Activated CD4-positive, alpha-beta memory T cell treated with anti-CD3 and anti-CD28 coated beads, Interleukin-2, amount 10 ng/mL, durations not matched to agents 7 days and 5 days (primary cell): ENCODE measurements around the gene NLRP13. TPM values are rescaled to one million over a fixed set of nuclear protein-coding genes. Genes with fewer than 3 reads are reported as not detected.
"Not testable (repeated sequence)": the region's sequence is repeated elsewhere in the genome, so short reads cannot be mapped to it uniquely, and the experiment has no call there.

Source experiments
- CTCF ChIA-PET: fragments of 350-600 bp; sonication (Branson Sonifier 250); formaldehyde crosslinking; loops from one replicate; lab custom pipeline; 2021; ENCODE audit warnings: antibody characterized with exemption, inconsistent platforms; lab: Charles Lee
- POLR2A ChIA-PET: fragments of 350-600 bp; sonication (Branson Sonifier 250); formaldehyde crosslinking; loops from one replicate; lab custom pipeline; 2021; ENCODE audit warnings: antibody characterized with exemption; lab: Charles Lee
- DNase-seq: peaks from one replicate; pipeline ENCODE4 v3.0.0-alpha.2; 2020
- H3K27ac Mint-ChIP-seq: one replicate; pipeline ENCODE4 v1.8.0; 2021; ENCODE audit warnings: mild to moderate bottlenecking, mixed read lengths
- H3K27me3 Mint-ChIP-seq: one replicate; pipeline ENCODE4 v1.8.0; 2021; ENCODE audit warnings: mixed read lengths
- H3K36me3 Mint-ChIP-seq: one replicate; pipeline ENCODE4 v1.8.0; 2021; ENCODE audit warnings: low read depth, mixed read lengths
- H3K4me1 Mint-ChIP-seq: one replicate; pipeline ENCODE4 v1.8.0; 2021; ENCODE audit warnings: mixed read lengths
- H3K4me3 Mint-ChIP-seq: one replicate; pipeline ENCODE4 v1.8.0; 2021; ENCODE audit warnings: mild to moderate bottlenecking, mixed read lengths
- H3K9me3 Mint-ChIP-seq: one replicate; pipeline ENCODE4 v1.8.0; 2021; ENCODE audit warnings: mixed read lengths
- total RNA-seq, 2 experiments: library from RNA; stranded (reverse); gene quantifications; one replicate each; pipeline ENCODE4 v1.2.3, GENCODE V29; 2021

The NLRP13 gene
- total RNA-seq, 2 experiments from 2014 or later: not detected

DNA sequence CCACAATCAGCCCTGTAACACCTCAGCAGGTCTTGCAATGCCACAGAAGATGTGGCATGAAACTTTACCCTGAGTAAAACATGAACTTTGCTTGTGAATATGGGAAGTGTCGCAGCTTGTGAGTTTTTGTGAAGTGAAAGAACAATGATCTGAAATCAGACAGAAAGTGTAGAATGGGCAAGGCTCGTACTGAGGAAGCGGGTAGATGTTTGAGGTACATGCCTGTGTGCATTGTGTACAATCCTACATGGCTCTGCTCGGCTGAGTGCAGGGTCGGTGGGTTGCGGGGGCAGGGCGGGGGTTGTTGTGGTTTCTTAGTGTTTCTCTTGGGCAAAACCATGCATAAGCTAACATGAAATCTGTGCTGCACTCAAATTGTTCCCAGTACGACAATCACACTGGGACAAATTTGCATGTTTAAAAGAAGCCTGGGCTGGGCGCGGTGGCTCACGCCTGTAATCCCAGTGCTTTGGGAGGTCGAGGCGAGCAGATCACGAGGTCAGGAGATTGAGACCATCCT is 1.1 kb downstream of the NLRP13 start:
- Mint-ChIP-seq H3K9me3 (peaks cover 32% of the 10 kb centered on the region), H3K4me1 (no peaks in the 10 kb centered on the region), H3K27me3 (no peaks in the 10 kb centered on the region), H3K27ac (no peak overlapping the region), H3K36me3 (no peaks in the 10 kb centered on the region), H3K4me3 (no peak overlapping the region)
- CTCF ChIA-PET: no interaction called here
- POLR2A ChIA-PET: no interaction called here
- no peak for DNase-seq

DNA sequence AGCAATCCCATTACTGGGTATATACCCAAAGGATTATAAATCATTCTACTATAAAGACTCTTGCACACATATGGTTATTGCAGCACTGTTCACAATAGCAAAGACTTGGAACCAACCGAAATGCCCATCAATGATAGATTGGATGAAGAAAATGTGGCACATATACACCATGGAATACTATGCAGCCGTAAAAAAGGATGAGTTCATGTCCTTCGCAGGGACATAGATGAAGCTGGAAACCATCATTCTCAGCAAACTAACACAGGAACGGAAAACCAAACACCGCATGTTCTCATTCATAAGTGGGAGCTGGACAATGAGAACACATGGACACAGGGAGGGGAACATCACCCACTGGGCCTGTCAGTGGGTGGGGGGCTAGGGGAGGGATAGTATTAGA is 2.9 kb downstream of the NLRP13 start:
- CTCF ChIA-PET, H3K27ac Mint-ChIP-seq, POLR2A ChIA-PET, DNase-seq, H3K27me3 Mint-ChIP-seq, H3K4me3 Mint-ChIP-seq, H3K4me1 Mint-ChIP-seq, H3K36me3 Mint-ChIP-seq: not testable (repeated sequence)
- peaks cover 25% of the 10 kb centered on the region for H3K9me3 Mint-ChIP-seq

DNA sequence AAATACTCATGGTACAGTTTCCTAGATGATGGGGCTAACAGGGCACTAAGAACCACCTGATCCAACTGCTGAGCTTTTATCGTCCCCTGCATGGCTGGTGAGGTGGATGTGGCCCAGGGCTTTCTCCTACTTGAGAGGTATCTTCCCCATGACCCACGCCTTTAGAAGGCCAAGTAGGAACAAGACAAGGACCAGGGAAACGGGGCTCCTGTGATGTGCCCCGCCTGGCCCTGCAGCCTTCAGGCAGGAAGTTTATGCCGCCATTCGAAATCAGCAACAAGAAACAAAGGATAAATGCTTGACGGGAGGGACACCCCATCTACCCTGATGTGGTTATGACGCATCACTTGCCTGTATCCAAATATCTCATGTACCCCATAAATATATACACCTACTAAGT is 4.1 kb downstream of the NLRP13 start:
- Mint-ChIP-seq H3K27me3 (no peaks in the 10 kb centered on the region), H3K4me3 (no peak overlapping the region), H3K27ac (no peak overlapping the region)

DNA sequence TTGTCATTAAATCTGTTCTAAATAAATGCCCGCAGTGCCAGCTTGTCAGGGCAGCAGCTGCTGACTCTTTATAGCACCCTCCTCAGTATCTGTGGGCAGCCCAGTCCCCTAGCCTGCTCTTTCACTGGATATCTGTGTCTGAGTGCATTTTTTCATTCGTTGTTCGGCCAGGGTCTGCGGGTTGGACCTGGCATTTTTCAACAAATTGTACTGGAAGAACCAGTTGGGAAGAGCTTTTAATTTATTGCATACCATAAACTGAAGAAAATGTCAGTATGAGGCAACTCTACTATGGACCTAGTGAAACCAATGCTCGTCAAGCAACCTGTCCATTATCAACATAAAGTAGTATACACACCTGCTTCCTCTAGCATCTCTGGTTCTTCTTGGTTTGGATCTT is 8.6 kb downstream of the NLRP13 start:
- no peaks in the 10 kb centered on the region for H3K27me3 Mint-ChIP-seq
- H3K36me3 Mint-ChIP-seq: no peaks in the 10 kb centered on the region
- no peak overlapping the region for H3K4me3 Mint-ChIP-seq
- no peak for DNase-seq
- no peak overlapping the region for H3K27ac Mint-ChIP-seq
- POLR2A ChIA-PET: no interaction called here
- H3K9me3 Mint-ChIP-seq: peaks cover 29% of the 10 kb centered on the region
- CTCF ChIA-PET: no interaction called here
- no peaks in the 10 kb centered on the region for H3K4me1 Mint-ChIP-seq

More for the DNA sequence above, 4.1 kb downstream of the NLRP13 start:
- ChIA-PET CTCF (no interaction called here), POLR2A (no interaction called here)
- Mint-ChIP-seq H3K36me3 (no peaks in the 10 kb centered on the region), H3K4me1 (no peaks in the 10 kb centered on the region), H3K9me3 (peaks cover 24% of the 10 kb centered on the region)
- no peak for DNase-seq

DNA sequence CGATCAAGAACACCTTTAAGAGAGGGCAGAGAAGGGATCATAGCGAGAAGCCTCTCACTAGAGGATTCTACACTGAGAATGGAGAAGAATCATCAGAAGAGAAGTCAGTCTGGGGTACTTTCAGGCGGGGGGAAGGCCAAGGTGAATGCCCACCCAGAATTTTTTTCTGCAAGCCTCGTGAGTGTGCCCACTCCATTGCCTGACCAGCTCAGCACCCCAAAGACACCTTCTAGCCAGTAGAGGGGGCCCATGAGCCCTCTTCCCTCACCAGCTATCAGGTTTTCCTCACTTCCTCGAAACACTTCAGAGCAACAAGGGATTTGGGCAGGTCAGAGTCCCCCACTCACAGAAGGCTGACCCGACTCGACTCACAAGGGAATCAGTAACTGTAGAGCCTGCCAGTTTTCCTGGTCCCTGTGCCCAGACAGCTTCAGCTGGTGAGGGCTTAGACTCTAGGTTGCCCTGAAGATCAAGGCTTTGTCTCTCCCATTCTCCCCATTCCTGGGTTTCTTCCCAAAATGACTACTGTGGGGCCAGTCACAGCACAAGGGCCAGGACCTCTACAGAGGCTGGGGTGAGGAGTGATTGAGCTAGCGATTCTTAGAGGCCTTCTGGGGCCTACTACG is 18.4 kb downstream of the NLRP13 start:
- POLR2A ChIA-PET: no interaction called here
- CTCF ChIA-PET: no interaction called here
- Mint-ChIP-seq H3K4me1 (no peaks in the 10 kb centered on the region), H3K9me3 (peaks cover 15% of the 10 kb centered on the region), H3K27me3 (no peaks in the 10 kb centered on the region), H3K27ac (no peak overlapping the region), H3K4me3 (no peak overlapping the region), H3K36me3 (no peaks in the 10 kb centered on the region)
- no peak for DNase-seq

DNA sequence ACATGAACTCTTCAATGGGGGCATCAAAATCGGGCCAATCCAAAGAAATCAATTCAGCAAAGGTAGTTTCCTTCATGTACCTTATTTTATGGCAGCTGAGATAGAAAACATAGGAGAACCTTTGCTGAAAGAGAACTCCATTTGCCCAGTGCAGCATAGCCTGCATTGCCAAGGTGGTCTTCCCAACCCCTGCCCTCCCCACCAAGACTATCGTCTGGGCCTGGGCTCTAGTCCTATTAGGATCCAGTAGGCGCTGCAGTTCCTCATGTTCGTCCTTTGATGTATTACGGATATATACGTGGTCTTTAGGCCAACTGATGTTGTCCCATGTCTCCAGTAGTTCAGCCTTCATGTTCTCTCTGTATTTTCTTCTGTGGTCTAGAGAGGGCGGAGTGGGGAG is 19.2 kb downstream of the NLRP13 start:
- H3K9me3 Mint-ChIP-seq: peaks cover 17% of the 10 kb centered on the region
- POLR2A ChIA-PET: no interaction called here
- H3K36me3 Mint-ChIP-seq: no peaks in the 10 kb centered on the region
- CTCF ChIA-PET: no interaction called here
- no peak for DNase-seq
- H3K4me1 Mint-ChIP-seq: no peaks in the 10 kb centered on the region
- H3K27ac Mint-ChIP-seq: no peak overlapping the region
- H3K27me3 Mint-ChIP-seq: no peaks in the 10 kb centered on the region
- H3K4me3 Mint-ChIP-seq: no peak overlapping the region

DNA sequence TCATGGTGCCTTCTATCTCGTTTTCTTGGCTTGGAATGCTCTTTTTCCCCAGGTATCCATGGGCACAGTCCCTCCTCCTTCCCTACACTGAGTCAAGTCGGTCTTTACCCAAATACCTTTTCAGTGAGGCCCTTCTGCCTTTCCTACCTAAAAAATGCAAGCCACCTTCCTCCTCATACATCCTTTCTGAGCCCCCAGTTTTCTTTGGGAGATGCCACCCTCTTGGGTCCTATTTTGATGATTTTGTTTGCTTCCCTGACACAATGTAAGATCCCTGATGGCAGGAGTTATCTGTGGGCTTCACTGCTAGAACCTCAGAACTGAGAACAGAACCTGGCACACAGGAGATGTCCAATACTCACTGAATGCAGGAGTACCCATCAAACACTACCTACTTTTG is 22.3 kb downstream of the NLRP13 start:
- ChIA-PET CTCF (no interaction called here), POLR2A (no interaction called here)
- H3K4me1 Mint-ChIP-seq: no peaks in the 10 kb centered on the region
- H3K27me3 Mint-ChIP-seq: no peaks in the 10 kb centered on the region
- no peak for DNase-seq
- peaks cover 19% of the 10 kb centered on the region for H3K9me3 Mint-ChIP-seq
- H3K27ac Mint-ChIP-seq: no peak overlapping the region
- H3K4me3 Mint-ChIP-seq: no peak overlapping the region
- H3K36me3 Mint-ChIP-seq: no peaks in the 10 kb centered on the region

DNA sequence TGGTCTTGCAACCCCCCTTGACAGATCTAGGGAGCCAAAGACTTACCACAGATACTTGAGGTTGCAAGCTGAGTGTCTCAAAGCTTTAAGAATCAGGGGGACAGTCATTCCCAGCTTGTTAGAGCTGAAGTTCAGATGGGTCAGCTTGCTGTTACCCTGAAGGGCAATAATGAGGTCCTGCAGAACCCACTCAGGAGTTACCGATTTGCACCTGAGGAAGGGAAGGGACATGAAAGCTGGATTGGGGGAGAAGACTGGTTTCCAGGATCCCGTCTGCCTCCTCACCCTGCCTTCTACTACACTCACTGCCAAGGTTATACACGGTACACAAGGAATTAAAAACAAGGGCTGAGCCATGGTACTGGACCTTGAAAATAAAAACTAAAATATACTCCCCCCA is 24.4 kb downstream of the NLRP13 start:
- peaks cover 23% of the 10 kb centered on the region for H3K9me3 Mint-ChIP-seq
- no peak overlapping the region for H3K27ac Mint-ChIP-seq
- POLR2A ChIA-PET: no interaction called here
- no peak overlapping the region for H3K4me3 Mint-ChIP-seq
- H3K36me3 Mint-ChIP-seq: no peaks in the 10 kb centered on the region
- H3K4me1 Mint-ChIP-seq: no peaks in the 10 kb centered on the region
- CTCF ChIA-PET: no interaction called here
- DNase-seq: no peak
- H3K27me3 Mint-ChIP-seq: no peaks in the 10 kb centered on the region

DNA sequence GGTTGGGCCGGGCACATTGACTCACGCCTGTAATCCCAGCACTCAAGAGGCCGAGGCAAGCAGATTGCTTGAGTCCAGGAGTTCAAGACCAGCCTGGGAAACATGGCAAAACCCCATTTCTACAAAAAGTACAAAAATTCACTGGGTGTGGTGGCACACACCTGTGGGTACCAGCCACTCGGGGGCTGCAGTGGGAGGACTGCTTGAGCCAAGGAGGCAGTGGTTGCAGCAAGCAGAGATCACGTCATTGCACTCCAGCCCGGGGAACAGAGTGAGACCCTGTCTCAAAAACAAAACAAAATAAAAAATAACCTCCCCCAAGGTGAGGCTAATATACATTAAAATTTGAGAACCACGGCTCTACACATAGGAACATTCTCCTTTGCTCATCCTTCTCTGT is 24.9 kb downstream of the NLRP13 start:
- Mint-ChIP-seq H3K4me3 (no peak overlapping the region), H3K4me1 (no peaks in the 10 kb centered on the region), H3K9me3 (peaks cover 18% of the 10 kb centered on the region), H3K27me3 (no peaks in the 10 kb centered on the region), H3K27ac (no peak overlapping the region), H3K36me3 (no peaks in the 10 kb centered on the region)
- CTCF ChIA-PET: no interaction called here
- no peak for DNase-seq
- POLR2A ChIA-PET: no interaction called here

DNA sequence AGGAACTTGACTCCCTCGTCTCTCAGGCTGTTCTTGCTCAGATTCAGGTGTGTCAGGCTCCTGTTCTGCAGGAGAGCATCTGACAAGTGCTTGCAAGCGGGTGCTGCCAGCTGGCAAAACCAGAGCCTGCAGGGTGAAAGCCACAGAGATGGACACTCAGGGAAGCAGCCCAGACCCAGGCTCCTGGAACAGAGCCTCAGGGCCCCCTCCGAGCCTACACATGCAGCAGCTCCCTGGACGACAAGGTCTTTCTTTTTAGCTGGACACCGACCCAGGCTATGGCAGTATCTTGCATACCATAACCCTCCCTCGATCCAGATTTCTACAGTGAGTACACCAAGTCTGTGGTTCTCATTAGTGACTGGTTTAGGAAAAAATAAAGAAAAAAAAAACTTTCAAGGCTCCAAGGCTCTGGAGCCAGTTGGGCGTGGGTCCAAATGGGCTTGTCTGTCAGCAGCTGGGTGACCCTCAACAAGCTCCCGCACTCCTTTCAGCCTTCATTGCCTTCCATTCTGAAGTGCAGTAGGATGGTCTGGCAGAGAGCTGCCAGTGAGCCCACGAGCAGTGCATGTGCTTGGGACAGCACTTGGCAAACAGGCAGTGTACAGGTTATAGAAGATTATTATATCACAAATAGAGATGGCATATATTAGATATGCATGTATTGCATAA is 29.9 kb downstream of the NLRP13 start:
- no peak overlapping the region for H3K27ac Mint-ChIP-seq
- peaks cover 17% of the 10 kb centered on the region for H3K9me3 Mint-ChIP-seq
- H3K4me3 Mint-ChIP-seq: no peak overlapping the region
- DNase-seq: no peak
- no peaks in the 10 kb centered on the region for H3K36me3 Mint-ChIP-seq
- ChIA-PET POLR2A (no interaction called here), CTCF (no interaction called here)
- no peaks in the 10 kb centered on the region for H3K4me1 Mint-ChIP-seq
- H3K27me3 Mint-ChIP-seq: no peaks in the 10 kb centered on the region

DNA sequence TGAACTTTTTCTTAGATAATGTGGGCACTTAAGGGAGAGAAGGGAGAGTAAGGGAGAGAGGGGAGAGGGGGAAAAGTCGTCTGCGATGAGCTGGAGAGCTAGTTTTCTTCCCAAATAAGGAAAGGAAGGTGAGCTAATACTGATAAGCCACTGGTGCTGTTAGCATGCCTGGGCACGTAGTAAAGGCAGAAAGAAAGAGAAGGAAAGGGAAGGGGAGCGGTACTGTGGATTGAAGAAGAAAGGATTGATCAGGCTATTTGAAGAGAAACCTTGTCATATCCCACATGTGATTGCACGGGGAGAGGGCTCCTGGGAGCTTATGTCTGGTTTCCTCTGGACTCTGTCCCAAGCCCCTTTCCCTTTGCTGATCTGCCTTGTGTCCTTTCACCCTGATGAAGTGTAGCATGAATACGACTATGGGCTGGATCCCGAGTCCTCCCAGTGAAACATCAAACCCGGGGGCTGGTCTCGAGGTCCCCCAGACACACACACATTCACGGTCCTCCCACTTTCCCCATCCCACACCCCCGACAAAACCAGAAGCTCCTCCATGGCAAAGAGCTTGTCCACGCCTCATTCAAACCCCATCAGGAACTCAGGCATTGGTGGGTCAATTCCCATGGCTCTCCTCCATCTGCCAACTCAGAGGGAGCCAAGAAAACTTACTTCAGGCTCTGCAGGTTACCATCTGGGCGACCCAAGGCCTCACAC is 30.6 kb downstream of the NLRP13 start:
- ChIA-PET CTCF (no interaction called here), POLR2A (no interaction called here)
- H3K4me3 Mint-ChIP-seq: no peak overlapping the region
- H3K36me3 Mint-ChIP-seq: no peaks in the 10 kb centered on the region
- no peak overlapping the region for H3K27ac Mint-ChIP-seq
- no peaks in the 10 kb centered on the region for H3K27me3 Mint-ChIP-seq
- H3K4me1 Mint-ChIP-seq: no peaks in the 10 kb centered on the region
- peaks cover 19% of the 10 kb centered on the region for H3K9me3 Mint-ChIP-seq
- no peak for DNase-seq

DNA sequence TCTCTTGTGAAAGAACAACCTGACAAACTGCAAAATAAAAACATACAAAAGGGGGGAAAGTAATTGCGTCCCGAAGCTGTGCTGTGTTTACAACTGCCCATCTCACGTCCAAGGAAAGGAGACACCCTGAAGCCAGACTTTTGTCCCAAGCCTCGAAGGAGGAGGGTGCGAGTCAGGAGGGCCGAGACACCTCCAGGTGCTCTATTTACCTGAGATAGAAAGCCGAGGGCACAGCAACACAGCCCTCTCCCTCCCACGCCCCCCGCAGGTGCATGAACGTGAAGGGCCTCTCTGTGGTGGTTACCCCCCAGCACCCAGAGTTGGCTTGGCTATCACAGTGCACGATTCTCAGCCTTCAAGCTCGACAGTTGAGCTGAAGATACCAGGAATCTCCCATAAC is 33.2 kb downstream of the NLRP13 start:
- CTCF ChIA-PET: no interaction called here
- no peaks in the 10 kb centered on the region for H3K27me3 Mint-ChIP-seq
- H3K27ac Mint-ChIP-seq: no peak overlapping the region
- H3K9me3 Mint-ChIP-seq: peaks cover 23% of the 10 kb centered on the region
- DNase-seq: no peak
- POLR2A ChIA-PET: no interaction called here
- H3K36me3 Mint-ChIP-seq: no peaks in the 10 kb centered on the region
- no peak overlapping the region for H3K4me3 Mint-ChIP-seq
- H3K4me1 Mint-ChIP-seq: no peaks in the 10 kb centered on the region

DNA sequence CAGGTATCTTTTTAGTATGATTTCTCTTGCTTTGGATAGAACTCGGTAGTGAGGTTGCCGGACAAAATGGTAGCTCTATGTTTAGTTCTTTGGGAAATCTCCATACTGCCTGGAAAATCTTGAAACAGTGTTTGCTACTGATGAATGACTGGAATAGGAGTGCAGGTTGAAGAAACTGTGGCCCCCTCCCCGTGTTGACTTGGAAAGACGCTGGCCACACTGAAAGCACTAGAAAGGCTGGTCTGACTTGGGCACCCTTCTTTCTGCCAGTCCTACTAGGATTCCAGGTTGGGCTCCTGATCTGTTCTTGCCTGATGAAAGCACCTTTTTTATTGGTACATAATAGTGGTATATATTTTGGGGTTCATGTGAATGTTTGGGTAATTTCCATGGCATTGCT is 49.5 kb downstream of the NLRP13 start:
- POLR2A ChIA-PET: no interaction called here
- CTCF ChIA-PET: no interaction called here
- Mint-ChIP-seq H3K27ac (no peak overlapping the region), H3K36me3 (no peaks in the 10 kb centered on the region), H3K27me3 (no peaks in the 10 kb centered on the region), H3K4me3 (no peak overlapping the region), H3K4me1 (no peaks in the 10 kb centered on the region), H3K9me3 (peaks cover 11% of the 10 kb centered on the region)
- no peak for DNase-seq
